H1 (cell line): ENCODE measurements around the gene USH2A. TPM values are rescaled to one million over a fixed set of nuclear protein-coding genes. Genes with fewer than 3 reads are reported as not detected.

ENCODE experiments used
- CTCF ChIA-PET: fragments of 300-600 bp; sonication (Branson Sonifier 250); formaldehyde crosslinking; loops from one replicate; lab custom pipeline; 2021; ENCODE audit not compliant: partially characterized antibody; lab: Charles Lee
- POLR2A ChIA-PET: fragments of 300-600 bp; sonication (Branson Sonifier 250); formaldehyde crosslinking; loops from one replicate; lab custom pipeline; 2021; ENCODE audit warnings: inconsistent platforms; ENCODE audit not compliant: partially characterized antibody; lab: Charles Lee
- DNase-seq, 2 experiments: peaks; one replicate each; pipeline versions ENCODE4 v3.0.0 to v3.0.0-alpha.2; 2010 to 2022; ENCODE audit warnings: low spot score in 2 of 2, low read depth in 1 of 2, mixed read lengths in 1 of 2
- FAIRE-seq: peaks from 2 replicates; lab custom pipeline; 2011; peaks lifted over from hg19 to GRCh38; lab: Jason Lieb, UNC
- H2AFZ ChIP-seq: 2 replicates; pipeline ENCODE4 v1.8.1; 2012; ENCODE audit warnings: low read length, inconsistent platforms
- H2AK5ac ChIP-seq: 2 replicates; pipeline ENCODE4 v1.6.1; 2013; ENCODE audit warnings: low read depth, low read length
- H2BK120ac ChIP-seq: replicated peaks from 2 replicates; pipeline ENCODE3; 2013; ENCODE audit warnings: low read depth, low read length, inconsistent platforms
- H2BK12ac ChIP-seq: 2 replicates; pipeline ENCODE4 v1.6.1; 2013; ENCODE audit warnings: low read depth, low read length
- H2BK15ac ChIP-seq: 2 replicates; pipeline ENCODE4 v1.6.1; 2013; ENCODE audit warnings: low read length
- H2BK20ac ChIP-seq: 2 replicates; pipeline ENCODE4 v1.6.1; 2013; ENCODE audit warnings: low read length
- H2BK5ac ChIP-seq: 2 replicates; pipeline ENCODE4 v1.6.1; 2013; ENCODE audit warnings: low read depth, low read length
- H3K14ac ChIP-seq: 2 replicates; pipeline ENCODE4 v1.6.1; 2013; ENCODE audit warnings: inconsistent platforms; ENCODE audit not compliant: insufficient read length
- H3K18ac ChIP-seq: 2 replicates; pipeline ENCODE4 v1.6.1; 2013; ENCODE audit warnings: low read length; ENCODE audit errors: extremely low read depth
- H3K23ac ChIP-seq: 2 replicates; pipeline ENCODE4 v1.6.1; 2013; ENCODE audit warnings: inconsistent platforms; ENCODE audit not compliant: insufficient read length
- H3K23me2 ChIP-seq: 2 replicates; pipeline ENCODE4 v1.6.1; 2013; ENCODE audit warnings: low read depth, low read length
- H3K27ac ChIP-seq: 2 replicates; pipeline ENCODE4 v1.6.1; 2011; ENCODE audit warnings: low read depth, low read length, inconsistent platforms
- H3K27me3 ChIP-seq, 4 experiments: replicated peaks in 1 of 4; 1 replicate in 1 of 4; 2 replicates in 3 of 4; pipeline versions ENCODE4 v1.6.1 to v1.8.1; 2011 to 2013; ENCODE audit warnings: low read length in 3 of 4, mild to moderate bottlenecking in 3 of 4, inconsistent platforms in 2 of 4, mixed read lengths in 2 of 4, moderate library complexity in 1 of 4; ENCODE audit not compliant: control insufficient read depth in 3 of 4, insufficient read depth in 3 of 4; ENCODE audit errors: extremely low read depth in 1 of 4
- H3K36me3 ChIP-seq, 4 experiments: 2 replicates each; pipeline versions ENCODE4 v1.6.1 to v1.8.1; 2011 to 2013; ENCODE audit warnings: mild to moderate bottlenecking in 4 of 4, low read length in 3 of 4, moderate library complexity in 2 of 4, control low read depth in 1 of 4, inconsistent platforms in 1 of 4; ENCODE audit not compliant: insufficient read depth in 4 of 4, control insufficient read depth in 2 of 4
- H3K4ac ChIP-seq: replicated peaks from 2 replicates; pipeline ENCODE3; 2013; ENCODE audit warnings: low read length, low read depth, mixed read lengths, inconsistent platforms; ENCODE audit not compliant: insufficient read length
- H3K4me1 ChIP-seq, 4 experiments: replicated peaks in 1 of 4; 1 replicate in 1 of 4; 2 replicates in 3 of 4; pipeline versions ENCODE4 v1.6.1 to v1.8.1; 2011 to 2013; ENCODE audit warnings: low read length in 3 of 4, inconsistent platforms in 2 of 4, mixed read lengths in 1 of 4; ENCODE audit not compliant: insufficient read depth in 4 of 4, control insufficient read depth in 3 of 4
- H3K4me2 ChIP-seq, 2 experiments: 2 replicates each; pipeline versions ENCODE4 v1.6.1 to v1.8.1; 2011 to 2013; ENCODE audit warnings: low read depth in 2 of 2, low read length in 2 of 2, control low read depth in 1 of 2, inconsistent platforms in 1 of 2, mild to moderate bottlenecking in 1 of 2; ENCODE audit not compliant: insufficient read depth in 1 of 2
- H3K4me3 ChIP-seq, 4 experiments: fragments of 200-600, 300-600 bp in 1 of 4; sonication (generic), shearing (Covaris generic), sonication (Bioruptor Twin) in 1 of 4; 2 replicates each; pipeline versions ENCODE4 v1.5.1 to v1.8.1; 2011 to 2016; ENCODE audit warnings: low read length in 4 of 4, low read depth in 3 of 4, control low read depth in 2 of 4, inconsistent platforms in 2 of 4, mild to moderate bottlenecking in 2 of 4, mixed read lengths in 1 of 4, moderate library complexity in 1 of 4; ENCODE audit not compliant: insufficient read depth in 2 of 4; ENCODE audit errors: extremely low read depth in 1 of 4
- H3K56ac ChIP-seq: replicated peaks from 2 replicates; pipeline ENCODE3; 2013; ENCODE audit warnings: low read depth, mild to moderate bottlenecking, mixed read lengths, low read length, inconsistent platforms; ENCODE audit not compliant: insufficient read length
- H3K79me1 ChIP-seq: 2 replicates; pipeline ENCODE4 v1.6.1; 2013; ENCODE audit warnings: low read depth, low read length, control low read depth
- H3K79me2 ChIP-seq, 2 experiments: 2 replicates each; pipeline versions ENCODE4 v1.6.1 to v1.8.1; 2012 to 2013; ENCODE audit warnings: low read length in 2 of 2, mild to moderate bottlenecking in 2 of 2, inconsistent platforms in 1 of 2; ENCODE audit not compliant: insufficient read depth in 2 of 2, control insufficient read depth in 1 of 2
- H3K9ac ChIP-seq, 4 experiments: replicated peaks in 1 of 4; 1 replicate in 1 of 4; 2 replicates in 3 of 4; pipeline versions ENCODE4 v1.6.1 to v1.8.1; 2011 to 2013; ENCODE audit warnings: low read depth in 3 of 4, low read length in 3 of 4, control low read depth in 2 of 4, mild to moderate bottlenecking in 2 of 4, moderate library complexity in 2 of 4, inconsistent platforms in 1 of 4; ENCODE audit errors: extremely low read depth in 1 of 4
- H3K9me3 ChIP-seq, 2 experiments: 2 replicates each; pipeline versions ENCODE4 v1.6.1 to v1.8.1; 2012 to 2013; ENCODE audit warnings: mild to moderate bottlenecking in 2 of 2, moderate library complexity in 2 of 2, control low read depth in 1 of 2, inconsistent platforms in 1 of 2, low read depth in 1 of 2, low read length in 1 of 2, mixed read lengths in 1 of 2; ENCODE audit not compliant: insufficient read depth in 2 of 2
- H4K20me1 ChIP-seq, 2 experiments: replicated peaks in 1 of 2; 2 replicates each; pipeline versions ENCODE3 to v1.8.1; 2011 to 2013; ENCODE audit warnings: inconsistent platforms in 2 of 2, low read length in 2 of 2, mild to moderate bottlenecking in 1 of 2; ENCODE audit not compliant: insufficient read depth in 2 of 2, control insufficient read depth in 1 of 2
- H4K5ac ChIP-seq: 2 replicates; pipeline ENCODE4 v1.6.1; 2013; ENCODE audit warnings: low read length, low read depth, mixed read lengths, inconsistent platforms; ENCODE audit not compliant: insufficient read length
- H4K8ac ChIP-seq: 2 replicates; pipeline ENCODE4 v1.8.0; 2013; ENCODE audit warnings: mild to moderate bottlenecking, moderate library complexity, low read length, inconsistent platforms; ENCODE audit not compliant: insufficient read depth; ENCODE audit errors: extremely low read depth
- H4K91ac ChIP-seq: replicated peaks from 2 replicates; pipeline ENCODE3; 2013; ENCODE audit warnings: low read length, mixed read lengths, inconsistent platforms; ENCODE audit not compliant: insufficient read length
- EGR1 ChIP-seq: IDR thresholded peaks from 2 replicates; pipeline ENCODE4 v1.6.1; 2011; ENCODE audit warnings: low read depth, low read length, borderline replicate concordance
- RAD21 ChIP-seq, 2 experiments: IDR thresholded peaks in 1 of 2; conservative IDR thresholded peaks in 1 of 2; 2 replicates each; pipeline ENCODE4 v1.6.1; 2011; ENCODE audit warnings: low read depth in 2 of 2, low read length in 2 of 2, improper control_type of control experiment in 1 of 2, inconsistent platforms in 1 of 2, mild to moderate bottlenecking in 1 of 2, moderate library complexity in 1 of 2
- polyA plus RNA-seq, 7 experiments: library from polyadenylated mRNA; depleted of rRNA in 3 of 7; stranded (reverse) in 5 of 7; unstranded in 2 of 7; fragments of >200 nt in 5 of 7; fragments of 200-250 nt in 2 of 7; gene quantifications; 1 replicate in 5 of 7; 2 replicates in 1 of 7; 4 replicates in 1 of 7; pipeline versions ENCODE4 v1.2.1 to v1.2.3, GENCODE V29; 2011 to 2013; ENCODE audit warnings: missing spikeins in 2 of 7, mixed read lengths in 2 of 7
- total RNA-seq: library from RNA; stranded (reverse); fragmentation: NEBNext Ultra II Directional; extraction: Animal tissue kit (Norgen Biotek cat#: 25700); gene quantifications from 2 replicates; pipeline ENCODE4 v1.2.1, GENCODE V29; 2021
- TF ChIP-seq, protein P1 (sequence below), 3 experiments: IDR thresholded peaks; 1 replicate in 2 of 3; 2 replicates in 1 of 3; pipeline versions ENCODE4 v1.5.1 to v1.6.1; 2011; ENCODE audit warnings: low read length in 3 of 3, mild to moderate bottlenecking in 3 of 3, inconsistent platforms in 2 of 3, low read depth in 1 of 3, moderate library complexity in 1 of 3; ENCODE audit not compliant: insufficient read depth in 1 of 3; ENCODE audit errors: control extremely low read depth in 1 of 3

USH2A gene
- total and polyA plus RNA-seq, 2 of the 8 experiments (the other 6 are each of a cell fraction or from before 2014, with no cell fraction given), result 0.02 to 0.17 TPM

DNA sequence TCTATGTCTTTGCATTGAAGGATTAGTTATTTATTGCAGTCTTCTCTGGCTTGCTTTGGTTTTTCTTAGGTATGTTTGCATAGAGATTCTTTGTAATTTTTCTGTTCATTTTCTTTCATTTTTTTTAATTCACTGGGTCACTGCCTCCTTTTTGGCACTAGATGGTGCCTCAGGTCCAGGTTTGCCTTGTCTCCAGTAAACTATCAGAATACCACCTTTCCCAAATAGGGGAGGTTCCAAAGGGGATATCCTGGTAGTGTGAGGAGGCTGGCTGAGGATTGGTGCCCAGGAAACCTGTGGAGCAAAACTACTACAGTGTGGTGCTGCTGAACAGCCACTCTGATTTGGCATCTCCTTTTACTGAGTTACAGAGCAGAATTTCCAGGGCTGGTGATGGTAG lies 599.0 kb downstream of the USH2A start:
- H3K23me2 ChIP-seq, result no peaks in the 10 kb centered on the region
- H4K5ac ChIP-seq, result no peak overlapping the region
- H2BK12ac ChIP-seq, result 0 out of 2 replicates have a peak overlapping the region, but pooled peaks have one; percentile 42

More for the DNA sequence above, 599.0 kb downstream of the USH2A start:
- Histone ChIP-seq H3K79me1 (no peaks in the 10 kb centered on the region), H4K8ac (no peak overlapping the region), H3K14ac (no peak overlapping the region), H3K36me3 (no peaks in the 10 kb centered on the region), H4K91ac (no peak overlapping the region), H3K4me1 (no peaks in the 10 kb centered on the region), H2BK20ac (no peak overlapping the region), H2BK5ac (no peak overlapping the region), H4K20me1 (no peaks in the 10 kb centered on the region), H3K4me2 (no peak overlapping the region), H3K23ac (no peak overlapping the region), H3K4ac (no peak overlapping the region), H2BK15ac (no peak overlapping the region), H2AFZ (peak overlapping the region; percentile 97), H3K9me3 (no peaks in the 10 kb centered on the region), H3K18ac (no peak overlapping the region), H3K79me2 (no peaks in the 10 kb centered on the region), H3K27me3 (no peaks in the 10 kb centered on the region), H2AK5ac (no peak overlapping the region), H3K4me3 (no peak overlapping the region), H3K56ac (no peak overlapping the region), H3K9ac (no peak overlapping the region), H3K27ac (no peak overlapping the region), H2BK120ac (no peak overlapping the region)
- peak; percentile 9 to 46 for DNase-seq
- FAIRE-seq, result no peak
- TF ChIP-seq EGR1 (no peak), RAD21 (IDR thresholded peaks at IDR 0.05 in 1 of 2, conservative IDR thresholded peaks at IDR 0.05 in 1 of 2; ENCODE audit: low read depth in 2 of 2, low read length in 2 of 2) (peak; percentile 88 to 94)
- TF ChIP-seq, protein P1, sequence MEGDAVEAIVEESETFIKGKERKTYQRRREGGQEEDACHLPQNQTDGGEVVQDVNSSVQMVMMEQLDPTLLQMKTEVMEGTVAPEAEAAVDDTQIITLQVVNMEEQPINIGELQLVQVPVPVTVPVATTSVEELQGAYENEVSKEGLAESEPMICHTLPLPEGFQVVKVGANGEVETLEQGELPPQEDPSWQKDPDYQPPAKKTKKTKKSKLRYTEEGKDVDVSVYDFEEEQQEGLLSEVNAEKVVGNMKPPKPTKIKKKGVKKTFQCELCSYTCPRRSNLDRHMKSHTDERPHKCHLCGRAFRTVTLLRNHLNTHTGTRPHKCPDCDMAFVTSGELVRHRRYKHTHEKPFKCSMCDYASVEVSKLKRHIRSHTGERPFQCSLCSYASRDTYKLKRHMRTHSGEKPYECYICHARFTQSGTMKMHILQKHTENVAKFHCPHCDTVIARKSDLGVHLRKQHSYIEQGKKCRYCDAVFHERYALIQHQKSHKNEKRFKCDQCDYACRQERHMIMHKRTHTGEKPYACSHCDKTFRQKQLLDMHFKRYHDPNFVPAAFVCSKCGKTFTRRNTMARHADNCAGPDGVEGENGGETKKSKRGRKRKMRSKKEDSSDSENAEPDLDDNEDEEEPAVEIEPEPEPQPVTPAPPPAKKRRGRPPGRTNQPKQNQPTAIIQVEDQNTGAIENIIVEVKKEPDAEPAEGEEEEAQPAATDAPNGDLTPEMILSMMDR (IDR thresholded peaks at IDR 0.05; ENCODE audit: control extremely low read depth in 1 of 3, insufficient read depth in 1 of 3, low read depth in 1 of 3, low read length in 3 of 3), result peak in 2 of 3 experiments; percentile 61 to 62; a peak in 3 of 4 replicates
- ChIA-PET POLR2A (no interaction called here), CTCF (no interaction called here)
